ENCODE data around the gene PLCD4.

Gene PLCD4

GRCh38 chr2:218607436-218608115 lies at the start of gene PLCD4:
PLCD4 (plus strand) TSS chr2:218607899; CDS start chr2:218615740, 7,841 bp downstream.
- no peak within 1 kb of the TSS for H3K4me3 ChIP-seq (ENCODE audit: low read depth, low read length)

GRCh38 chr2:218557941-218558340 lies 49.8 kb upstream of the PLCD4 start:
- no peak overlapping the region for H3K4me3 ChIP-seq (ENCODE audit: low read depth, low read length)

GRCh38 chr2:218558986-218559385 lies 48.7 kb upstream of the PLCD4 start:
- H3K4me3 ChIP-seq (ENCODE audit: low read depth, low read length), result no peak overlapping the region

- no peak overlapping the region for H3K4me3 ChIP-seq (ENCODE audit: low read depth, low read length)
Observed at GRCh38 chr2:218564056-218564455, 43.6 kb upstream of the PLCD4 start.

- H3K4me3 ChIP-seq (ENCODE audit: low read depth, low read length), result no peak overlapping the region
Observed at GRCh38 chr2:218566296-218566695, 41.4 kb upstream of the PLCD4 start.

GRCh38 chr2:218567797-218568189 lies 39.9 kb upstream of the PLCD4 start:
- peak overlapping the region; percentile 89 for H3K4me3 ChIP-seq (ENCODE audit: low read depth, low read length)

- H3K4me3 ChIP-seq (ENCODE audit: low read depth, low read length), result peak within 1 kb of the TSS; percentile 89
Observed at GRCh38 chr2:218568190-218569037, 39.3 kb upstream of the PLCD4 start, which contains the start of the genes CNOT9 and USP37. CNOT9 (plus strand) TSS chr2:218568839; CDS start chr2:218568955, 116 bp downstream. USP37 (minus strand) TSS chr2:218568351; CDS start chr2:218558653, 9,698 bp downstream.

- H3K4me3 ChIP-seq (ENCODE audit: low read depth, low read length), result peak overlapping the region; percentile 89
Observed at GRCh38 chr2:218569038-218569431, 38.7 kb upstream of the PLCD4 start.

GRCh38 chr2:218569661-218570500 lies 37.8 kb upstream of the PLCD4 start:
- H3K4me3 ChIP-seq (ENCODE audit: low read depth, low read length), result peak overlapping the region; percentile 89

GRCh38 chr2:218570850-218571249 lies 36.8 kb upstream of the PLCD4 start:
- H3K4me3 ChIP-seq (ENCODE audit: low read depth, low read length), result no peak overlapping the region

GRCh38 chr2:218576854-218577253 lies 30.8 kb upstream of the PLCD4 start:
- H3K4me3 ChIP-seq (ENCODE audit: low read depth, low read length), result no peak overlapping the region

- no peak overlapping the region for H3K4me3 ChIP-seq (ENCODE audit: low read depth, low read length)
Observed at GRCh38 chr2:218577482-218578220, 30.0 kb upstream of the PLCD4 start.

- H3K4me3 ChIP-seq (ENCODE audit: low read depth, low read length), result no peak overlapping the region
Observed at GRCh38 chr2:218578272-218578877, 29.3 kb upstream of the PLCD4 start.

GRCh38 chr2:218582076-218582475 lies 25.6 kb upstream of the PLCD4 start:
- no peak overlapping the region for H3K4me3 ChIP-seq (ENCODE audit: low read depth, low read length)

- no peak overlapping the region for H3K4me3 ChIP-seq (ENCODE audit: low read depth, low read length)
Observed at GRCh38 chr2:218583983-218584850, 23.5 kb upstream of the PLCD4 start.

GRCh38 chr2:218585541-218585940 lies 22.2 kb upstream of the PLCD4 start:
- H3K4me3 ChIP-seq (ENCODE audit: low read depth, low read length), result no peak overlapping the region

GRCh38 chr2:218605432-218605831 lies 2.3 kb upstream of the PLCD4 start:
- H3K4me3 ChIP-seq (ENCODE audit: low read depth, low read length), result no peak overlapping the region

GRCh38 chr2:218615868-218616315 lies 8.2 kb downstream of the PLCD4 start:
- no peak overlapping the region for H3K4me3 ChIP-seq (ENCODE audit: low read depth, low read length)

Measured in iPS-11a (cell line).